BLaER1 treated with 17β-estradiol and CSF1 and Interleukin-3, amounts not matched to agents 10 nM and 100 nM (cell line): ENCODE data around the gene SYCP2L.
"Not testable (repeated sequence)": the region's sequence is repeated elsewhere in the genome, so short reads cannot be mapped to it uniquely, and the experiment has no call there.

Experiments
- H3K27ac ChIP-seq, 11 experiments: shearing (Covaris generic); formaldehyde crosslinking; 2 replicates each; pipeline ENCODE4 v1.8.1; 2022
- H3K27me3 ChIP-seq, 11 experiments: shearing (Covaris generic); formaldehyde crosslinking; 2 replicates each; pipeline ENCODE4 v1.8.1; 2022
- H3K36me3 ChIP-seq, 11 experiments: shearing (Covaris generic); formaldehyde crosslinking; 2 replicates each; pipeline ENCODE4 v1.8.1; 2022
- H3K4me1 ChIP-seq, 10 experiments: shearing (Covaris generic); formaldehyde crosslinking; 2 replicates each; pipeline ENCODE4 v1.8.1; 2022
- H3K4me2 ChIP-seq, 11 experiments: shearing (Covaris generic); formaldehyde crosslinking; 2 replicates each; pipeline ENCODE4 v1.8.1; 2022
- H3K4me3 ChIP-seq, 10 experiments: shearing (Covaris generic); formaldehyde crosslinking; 2 replicates each; pipeline ENCODE4 v1.8.1; 2022
- H3K9ac ChIP-seq, 11 experiments: shearing (Covaris generic); formaldehyde crosslinking; 2 replicates each; pipeline ENCODE4 v1.8.1; 2022
- H3K9me3 ChIP-seq, 11 experiments: shearing (Covaris generic); formaldehyde crosslinking; replicated peaks in 1 of 11; 2 replicates each; pipeline ENCODE4 v1.8.1; 2022
- H4K20me1 ChIP-seq, 11 experiments: shearing (Covaris generic); formaldehyde crosslinking; 2 replicates each; pipeline ENCODE4 v1.8.1; 2022
- Cebpa-rat ChIP-seq, 11 experiments: shearing (Covaris generic); IDR thresholded peaks; 2 replicates each; pipeline ENCODE4 v1.8.1; 2022

The SYCP2L gene

DNA sequence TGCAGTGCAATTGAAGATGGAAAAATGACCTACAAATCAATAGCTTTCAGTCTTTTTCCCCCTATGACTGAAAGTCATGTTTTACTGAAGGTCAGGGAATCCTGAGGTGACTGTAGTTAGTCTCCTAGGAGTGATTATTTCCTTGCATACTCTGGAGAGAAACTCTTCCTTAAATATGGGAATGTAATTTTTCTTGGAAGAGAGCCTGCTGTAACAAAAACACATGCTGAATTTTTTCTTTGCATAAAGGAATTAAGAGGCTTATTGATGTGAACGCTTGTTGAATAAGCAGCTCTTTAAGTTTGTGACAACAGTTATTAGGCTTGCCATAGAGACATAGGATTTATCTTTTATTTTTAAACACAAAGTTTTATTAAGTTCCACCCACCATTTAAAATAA lies 92.8 kb downstream of the SYCP2L start:
- Histone ChIP-seq H3K9ac (no peak overlapping the region), H3K27ac (no peak overlapping the region), H3K9me3 (peaks cover 0 to 7% (median 0%) of the 10 kb centered on the region in 11 experiments; a peak in 1 of 22 replicates), H3K4me3 (no peak overlapping the region), H3K4me1 (peaks cover 0 to 22% (median 16%) of the 10 kb centered on the region in 10 experiments; a peak in 13 of 20 replicates), H3K27me3 (no peaks in the 10 kb centered on the region), H3K4me2 (no peak overlapping the region), H4K20me1 (no peaks in the 10 kb centered on the region), H3K36me3 (no peaks in the 10 kb centered on the region; a peak in 1 of 22 replicates)
- no peak for TF ChIP-seq Cebpa-rat (IDR thresholded peaks at IDR 0.05)

DNA sequence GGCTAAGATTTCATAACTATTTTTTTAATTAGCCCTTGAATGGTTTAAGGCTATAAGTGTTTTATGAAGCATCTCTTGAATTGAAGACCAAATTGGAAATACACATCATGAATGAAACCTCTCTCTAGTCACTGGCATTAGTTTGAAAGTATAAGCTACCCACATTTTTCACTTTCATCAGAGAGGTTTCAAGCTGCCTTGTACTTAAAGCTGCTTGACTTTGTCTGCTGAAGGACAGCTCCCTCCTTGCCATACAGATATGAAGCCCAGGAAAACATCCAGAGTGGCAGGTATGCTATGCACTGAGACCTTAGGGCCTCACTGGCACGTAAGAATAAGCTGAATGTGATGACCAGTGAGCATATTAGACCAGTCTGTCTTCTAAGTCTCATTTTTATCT lies 94.6 kb downstream of the SYCP2L start:
- no peaks in the 10 kb centered on the region for H3K27me3 ChIP-seq
- TF ChIP-seq Cebpa-rat (IDR thresholded peaks at IDR 0.05): no peak
- H3K4me2 ChIP-seq: peak overlapping the region in 8 of 11 experiments; percentile 15 to 62 (median 50); a peak in 13 of 22 replicates
- H3K4me1 ChIP-seq: peaks cover 0 to 22% (median 16%) of the 10 kb centered on the region in 10 experiments; a peak in 13 of 20 replicates
- no peaks in the 10 kb centered on the region; a peak in 1 of 22 replicates for H3K36me3 ChIP-seq
- H3K9me3 ChIP-seq: peaks cover 0 to 7% (median 3%) of the 10 kb centered on the region in 11 experiments; a peak in 2 of 22 replicates
- H3K4me3 ChIP-seq: no peak overlapping the region
- no peaks in the 10 kb centered on the region for H4K20me1 ChIP-seq
- H3K27ac ChIP-seq: peak overlapping the region in 2 of 11 experiments; percentile 21 to 65; a peak in 3 of 22 replicates
- peak overlapping the region in 1 of 11 experiments; percentile 31; a peak in 2 of 22 replicates for H3K9ac ChIP-seq

GRCh38 chr6:10984959-10985358 lies 98.1 kb downstream of the SYCP2L start:
- not testable (repeated sequence) for H4K20me1 ChIP-seq, H3K4me3 ChIP-seq, H3K4me2 ChIP-seq, H3K9ac ChIP-seq, H3K27ac ChIP-seq, H3K27me3 ChIP-seq
- Histone ChIP-seq H3K9me3 (peaks cover 0 to 17% (median 0%) of the 10 kb centered on the region in 11 experiments; a peak in 5 of 22 replicates), H3K4me1 (peaks cover 0 to 22% (median 16%) of the 10 kb centered on the region in 10 experiments; a peak in 13 of 20 replicates), H3K36me3 (peaks cover 0 to 25% (median 7%) of the 10 kb centered on the region in 11 experiments; a peak in 12 of 22 replicates)

DNA sequence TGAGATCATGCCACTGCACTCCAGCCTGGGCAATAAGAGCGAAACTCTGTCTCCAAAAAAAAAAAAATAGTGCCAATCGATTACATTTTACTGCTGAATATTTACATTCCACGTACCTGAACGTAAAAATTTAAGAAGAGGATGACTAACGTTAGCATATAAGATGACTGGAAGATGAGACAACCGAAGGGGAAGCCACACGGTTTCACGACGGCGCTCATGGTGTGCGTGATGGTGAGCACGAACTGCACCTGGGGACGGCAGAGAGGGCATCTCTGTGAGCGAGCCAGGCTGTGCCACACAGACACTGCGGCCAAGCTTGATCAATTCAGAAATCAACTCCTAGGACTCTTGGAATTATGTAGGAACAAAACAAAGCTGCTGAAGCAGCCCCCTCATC lies 102.7 kb downstream of the SYCP2L start:
- H3K4me3 ChIP-seq: no peak overlapping the region
- TF ChIP-seq Cebpa-rat (IDR thresholded peaks at IDR 0.05): no peak
- H3K4me1 ChIP-seq: no peaks in the 10 kb centered on the region
- no peak overlapping the region for H3K9ac ChIP-seq
- peaks cover 0 to 17% (median 0%) of the 10 kb centered on the region in 11 experiments; a peak in 5 of 22 replicates for H3K9me3 ChIP-seq
- no peak overlapping the region for H3K4me2 ChIP-seq
- H4K20me1 ChIP-seq: no peaks in the 10 kb centered on the region
- no peaks in the 10 kb centered on the region for H3K27me3 ChIP-seq
- H3K36me3 ChIP-seq: peaks cover 0 to 29% (median 7%) of the 10 kb centered on the region in 11 experiments; a peak in 12 of 22 replicates
- H3K27ac ChIP-seq: no peak overlapping the region

- H3K4me3 ChIP-seq: no peak overlapping the region
- H3K9ac ChIP-seq: no peak overlapping the region
- no peaks in the 10 kb centered on the region for H4K20me1 ChIP-seq
- no peak for TF ChIP-seq Cebpa-rat (IDR thresholded peaks at IDR 0.05)
- H3K27me3 ChIP-seq: no peaks in the 10 kb centered on the region
- no peak overlapping the region for H3K4me2 ChIP-seq
- H3K36me3 ChIP-seq: peaks cover 0 to 41% (median 12%) of the 10 kb centered on the region in 11 experiments; a peak in 13 of 22 replicates
- H3K9me3 ChIP-seq: peaks cover 0 to 10% (median 0%) of the 10 kb centered on the region in 11 experiments; a peak in 4 of 22 replicates
- no peak overlapping the region for H3K27ac ChIP-seq
- no peaks in the 10 kb centered on the region for H3K4me1 ChIP-seq
Observed at GRCh38 chr6:10991115-10991514, 104.3 kb downstream of the SYCP2L start.

GRCh38 chr6:10993896-10994295 lies 107.0 kb downstream of the SYCP2L start:
- Histone ChIP-seq H3K9ac (no peak overlapping the region), H3K36me3 (peaks cover 0 to 41% (median 17%) of the 10 kb centered on the region in 11 experiments; a peak in 13 of 22 replicates)

DNA sequence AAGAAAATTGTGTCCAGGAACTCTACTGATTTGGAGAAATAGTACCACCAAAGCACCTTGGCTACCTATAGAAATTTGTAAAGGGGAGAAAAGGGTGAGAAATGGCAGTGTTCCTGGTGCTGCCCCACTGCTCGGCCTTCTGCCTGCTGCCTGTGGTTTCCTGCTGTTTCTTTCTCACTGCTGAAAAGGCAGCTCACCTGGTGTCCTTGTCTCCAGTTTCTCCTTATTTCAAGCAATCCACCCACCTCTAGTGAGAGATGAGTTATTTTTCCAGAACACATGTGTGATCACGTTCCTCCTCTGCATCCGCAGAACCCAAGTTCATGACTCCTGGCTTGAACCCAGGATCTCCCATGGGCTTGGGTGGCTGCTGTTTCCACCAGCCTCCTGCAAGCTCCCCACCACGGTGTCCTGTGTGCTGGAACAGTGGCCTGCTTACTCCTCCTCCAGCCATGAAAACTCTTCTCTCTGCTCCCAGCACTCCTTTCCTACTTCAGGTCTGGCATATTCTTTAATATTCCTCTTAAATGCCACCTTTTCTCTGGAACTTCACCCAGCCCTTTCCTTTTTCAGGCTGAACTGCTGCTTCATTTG lies 108.4 kb downstream of the SYCP2L start:
- no peaks in the 10 kb centered on the region for H3K4me1 ChIP-seq
- no peak overlapping the region for H3K27ac ChIP-seq
- no peaks in the 10 kb centered on the region for H3K9me3 ChIP-seq
- no peak overlapping the region for H3K4me2 ChIP-seq
- H4K20me1 ChIP-seq: no peaks in the 10 kb centered on the region
- H3K36me3 ChIP-seq: peaks cover 0 to 44% (median 23%) of the 10 kb centered on the region in 11 experiments; a peak in 13 of 22 replicates
- H3K4me3 ChIP-seq: no peak overlapping the region
- no peak for TF ChIP-seq Cebpa-rat (IDR thresholded peaks at IDR 0.05)
- no peak overlapping the region for H3K9ac ChIP-seq
- H3K27me3 ChIP-seq: no peaks in the 10 kb centered on the region

More at GRCh38 chr6:10993896-10994295, 107.0 kb downstream of the SYCP2L start:
- Histone ChIP-seq H3K4me3 (no peak overlapping the region), H4K20me1 (no peaks in the 10 kb centered on the region), H3K9me3 (no peaks in the 10 kb centered on the region; a peak in 1 of 22 replicates), H3K27ac (no peak overlapping the region), H3K27me3 (no peaks in the 10 kb centered on the region), H3K4me2 (no peak overlapping the region), H3K4me1 (no peaks in the 10 kb centered on the region)
- TF ChIP-seq Cebpa-rat (IDR thresholded peaks at IDR 0.05): no peak

DNA sequence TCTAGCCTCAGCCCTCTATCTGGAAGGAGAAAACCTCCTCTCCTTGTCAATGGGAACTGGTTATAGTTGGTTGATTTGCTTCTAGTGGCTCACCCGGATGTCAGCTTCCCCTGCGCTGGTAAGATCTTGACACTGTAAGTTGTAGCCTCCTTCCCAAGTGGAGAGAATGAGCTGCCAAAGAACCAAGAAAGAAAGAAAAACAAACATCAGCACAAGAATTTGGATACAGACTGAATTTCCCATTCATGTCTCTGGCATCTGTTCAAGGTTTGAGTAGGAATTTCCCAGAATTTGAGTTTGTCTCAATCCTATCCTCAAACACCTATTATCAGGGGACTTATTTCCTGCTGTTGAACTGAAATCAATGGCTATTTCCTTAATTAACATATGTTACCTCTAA lies 113.1 kb downstream of the SYCP2L start:
- H3K4me2 ChIP-seq: no peak overlapping the region
- no peak overlapping the region for H3K27ac ChIP-seq
- H3K36me3 ChIP-seq: peaks cover 0 to 82% (median 44%) of the 10 kb centered on the region in 11 experiments; a peak in 13 of 22 replicates
- H4K20me1 ChIP-seq: no peaks in the 10 kb centered on the region
- H3K4me3 ChIP-seq: no peak overlapping the region
- no peak overlapping the region for H3K9ac ChIP-seq
- no peaks in the 10 kb centered on the region for H3K4me1 ChIP-seq
- no peaks in the 10 kb centered on the region for H3K27me3 ChIP-seq
- no peak for TF ChIP-seq Cebpa-rat (IDR thresholded peaks at IDR 0.05)
- peaks cover 0 to 5% (median 0%) of the 10 kb centered on the region in 11 experiments; a peak in 2 of 22 replicates for H3K9me3 ChIP-seq

DNA sequence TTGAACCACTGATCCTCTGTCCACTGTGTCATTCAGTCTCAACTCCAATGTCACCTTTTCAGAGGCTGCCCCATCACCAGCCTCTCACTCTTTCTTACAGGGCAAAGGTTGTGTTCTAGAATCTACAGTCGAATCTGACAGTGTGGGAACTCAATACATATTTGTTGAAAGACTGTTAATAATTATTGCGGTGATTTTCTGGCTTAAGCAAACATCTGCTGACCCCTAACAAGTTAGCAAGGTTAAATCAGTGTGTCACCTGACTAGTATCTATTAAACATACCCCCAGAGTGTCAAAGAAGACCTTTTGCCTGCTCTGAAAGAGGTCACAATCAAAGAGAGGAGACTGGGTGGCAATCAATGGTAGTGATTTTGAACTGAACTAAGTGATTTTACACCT lies 115.3 kb downstream of the SYCP2L start:
- H3K9me3 ChIP-seq: peaks cover 0 to 5% (median 0%) of the 10 kb centered on the region in 11 experiments; a peak in 2 of 22 replicates
- no peak overlapping the region for H3K27ac ChIP-seq
- no peak for TF ChIP-seq Cebpa-rat (IDR thresholded peaks at IDR 0.05)
- no peak overlapping the region for H3K9ac ChIP-seq
- no peaks in the 10 kb centered on the region for H3K27me3 ChIP-seq
- no peaks in the 10 kb centered on the region for H3K4me1 ChIP-seq
- no peaks in the 10 kb centered on the region for H4K20me1 ChIP-seq
- peaks cover 0 to 93% (median 49%) of the 10 kb centered on the region in 11 experiments; a peak in 13 of 22 replicates for H3K36me3 ChIP-seq
- no peak overlapping the region for H3K4me2 ChIP-seq
- no peak overlapping the region for H3K4me3 ChIP-seq

DNA sequence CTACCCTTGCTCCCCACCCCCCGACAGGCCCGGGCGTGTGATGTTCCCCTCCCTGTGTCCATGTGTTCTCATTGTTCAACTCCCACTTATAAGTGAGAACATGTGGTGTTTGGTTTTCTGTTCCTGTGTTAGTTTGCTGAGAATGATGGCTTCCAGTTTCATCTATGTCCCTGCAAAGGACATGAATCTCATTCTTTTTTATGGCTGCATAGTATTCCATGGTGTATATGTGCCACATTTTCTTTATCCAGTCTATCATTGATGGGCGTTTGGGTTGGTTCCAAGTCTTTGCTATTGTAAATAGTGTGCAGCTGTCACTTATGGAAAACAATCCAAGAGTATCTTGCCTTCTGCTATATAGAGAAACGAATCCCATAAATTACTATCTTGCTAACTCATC lies 116.4 kb downstream of the SYCP2L start:
- H3K36me3 ChIP-seq: peaks cover 0 to 92% (median 52%) of the 10 kb centered on the region in 11 experiments; a peak in 13 of 22 replicates
- not testable (repeated sequence) for H3K4me3 ChIP-seq, H4K20me1 ChIP-seq, H3K9ac ChIP-seq, H3K27me3 ChIP-seq, H3K4me1 ChIP-seq, H3K27ac ChIP-seq, H3K4me2 ChIP-seq, H3K9me3 ChIP-seq
